Activated CD8-positive, alpha-beta memory T cell treated with anti-CD3 and anti-CD28 coated beads, Interleukin-2, amount 10 ng/mL, durations not matched to agents 7 days and 5 days (primary cell): ENCODE data around the gene METTL26. TPM values are rescaled to one million over a fixed set of nuclear protein-coding genes. Genes with fewer than 3 reads are reported as not detected.
A peak's percentile ranks its signal among the peaks of the same experiment; 100 is the strongest.

Experiments used
- ATAC-seq: fragments of 150-1000 bp; cut with Tn5 transposase; one replicate; pipeline ENCODE4 v1.10.0; 2021; ENCODE audit warnings: moderate library complexity
- CTCF ChIA-PET: fragments of 350-600 bp; sonication (Branson Sonifier 250); formaldehyde crosslinking; loops from one replicate; lab custom pipeline; 2021; ENCODE audit warnings: antibody characterized with exemption; lab: Charles Lee
- DNase-seq: peaks from one replicate; pipeline ENCODE4 v3.0.0-alpha.2; 2020
- H3K27ac Mint-ChIP-seq: one replicate; pipeline ENCODE4 v1.8.0; 2021; ENCODE audit warnings: mild to moderate bottlenecking, mixed read lengths
- H3K27me3 Mint-ChIP-seq: one replicate; pipeline ENCODE4 v1.8.0; 2021; ENCODE audit warnings: mixed read lengths
- H3K36me3 Mint-ChIP-seq: one replicate; pipeline ENCODE4 v1.8.0; 2021; ENCODE audit warnings: mild to moderate bottlenecking, mixed read lengths
- H3K4me1 Mint-ChIP-seq: one replicate; pipeline ENCODE4 v1.8.0; 2021; ENCODE audit warnings: mixed read lengths
- H3K4me3 Mint-ChIP-seq: one replicate; pipeline ENCODE4 v1.8.0; 2021; ENCODE audit warnings: mild to moderate bottlenecking, moderate library complexity, mixed read lengths
- H3K9me3 Mint-ChIP-seq: one replicate; pipeline ENCODE4 v1.8.0; 2022; ENCODE audit warnings: low read depth, mixed read lengths
- total RNA-seq, 2 experiments: library from RNA; stranded (reverse); gene quantifications; one replicate each; pipeline ENCODE4 v1.2.3, GENCODE V29; 2021

METTL26 gene
- total RNA-seq, 2 experiments from 2014 or later: 86.7 to 92.6 TPM

- ATAC-seq (no peak), DNase-seq (no peak)
- Mint-ChIP-seq H3K9me3 (no peaks in the 10 kb centered on the region), H3K4me3 (no peak overlapping the region), H3K27ac (no peak overlapping the region), H3K27me3 (no peaks in the 10 kb centered on the region), H3K4me1 (peaks cover 24% of the 10 kb centered on the region), H3K36me3 (no peaks in the 10 kb centered on the region)
- CTCF ChIA-PET: no interaction called here
Measured at GRCh38 chr16:646679-647172, 10.6 kb upstream of the METTL26 start.

- Mint-ChIP-seq H3K27ac (no peak overlapping the region), H3K4me3 (no peak overlapping the region), H3K36me3 (no peaks in the 10 kb centered on the region), H3K4me1 (peaks cover 24% of the 10 kb centered on the region), H3K27me3 (no peaks in the 10 kb centered on the region), H3K9me3 (no peaks in the 10 kb centered on the region)
- CTCF ChIA-PET: no interaction called here
- ATAC-seq (no peak), DNase-seq (no peak)
Measured at GRCh38 chr16:645852-646678, 10.0 kb upstream of the METTL26 start.

GRCh38 chr16:644556-644955, 8.5 kb upstream of the METTL26 start:
- CTCF ChIA-PET: no interaction called here

GRCh38 chr16:643050-643368, 6.9 kb upstream of the METTL26 start:
- ATAC-seq (no peak), DNase-seq (no peak)
- Mint-ChIP-seq H3K27me3 (no peaks in the 10 kb centered on the region), H3K4me1 (peaks cover 15% of the 10 kb centered on the region), H3K9me3 (no peaks in the 10 kb centered on the region), H3K4me3 (peak overlapping the region; percentile 69), H3K36me3 (no peaks in the 10 kb centered on the region), H3K27ac (no peak overlapping the region)
- CTCF ChIA-PET: interaction anchor here (0.7 to 1.9 kb wide), 3 partner anchors 21 to 43 kb away, joined by 3 to 6 read pairs (median 3); partner anchors contain the start of gene RHOT2

More at GRCh38 chr16:644556-644955, 8.5 kb upstream of the METTL26 start:
- H3K4me3 Mint-ChIP-seq: no peak overlapping the region
- H3K9me3 Mint-ChIP-seq: no peaks in the 10 kb centered on the region
- DNase-seq: no peak
- no peaks in the 10 kb centered on the region for H3K36me3 Mint-ChIP-seq
- H3K27ac Mint-ChIP-seq: peak overlapping the region; percentile 59
- no peaks in the 10 kb centered on the region for H3K27me3 Mint-ChIP-seq
- peaks cover 17% of the 10 kb centered on the region for H3K4me1 Mint-ChIP-seq
- ATAC-seq: no peak

GRCh38 chr16:642189-643049, 6.3 kb upstream of the METTL26 start:
- H3K36me3 Mint-ChIP-seq: no peaks in the 10 kb centered on the region

GRCh38 chr16:641326-642188, 5.5 kb upstream of the METTL26 start, which contains the start of gene MCRIP2:
Gene MCRIP2, plus strand, starts transcription at chr16:641828. Its CDS starts 164 bp downstream, at chr16:641992.
- Mint-ChIP-seq H3K27ac (peak within 1 kb of the TSS; percentile 44), H3K36me3 (no peaks in the 10 kb centered on the region), H3K4me1 (peaks cover 17% of the 10 kb centered on the region), H3K4me3 (peak within 1 kb of the TSS; percentile 69), H3K9me3 (no peaks in the 10 kb centered on the region), H3K27me3 (no peaks in the 10 kb centered on the region)
- DNase-seq (peak; percentile 82), ATAC-seq (peak; percentile 75)
- CTCF ChIA-PET: interaction anchor here (1.0 kb wide), 1 partner anchor 62 kb away, joined by 3 read pairs; no protein-coding TSS in a partner anchor

More at GRCh38 chr16:642189-643049, 6.3 kb upstream of the METTL26 start:
- H3K9me3 Mint-ChIP-seq: no peaks in the 10 kb centered on the region
- H3K27me3 Mint-ChIP-seq: no peaks in the 10 kb centered on the region
- peak overlapping the region; percentile 69 for H3K4me3 Mint-ChIP-seq
- peak; percentile 62 for DNase-seq
- ATAC-seq: peak; percentile 51
- peak overlapping the region; percentile 44 for H3K27ac Mint-ChIP-seq
- peaks cover 14% of the 10 kb centered on the region for H3K4me1 Mint-ChIP-seq
- CTCF ChIA-PET: interaction anchor here (0.7 to 1.9 kb wide), 4 partner anchors 22 to 63 kb away, joined by 3 to 6 read pairs (median 3); partner anchors contain the start of gene RHOT2

GRCh38 chr16:640614-641013, 4.5 kb upstream of the METTL26 start:
- H3K9me3 Mint-ChIP-seq: no peaks in the 10 kb centered on the region
- ATAC-seq: no peak
- no peak overlapping the region for H3K27ac Mint-ChIP-seq
- H3K4me1 Mint-ChIP-seq: peaks cover 17% of the 10 kb centered on the region
- no peaks in the 10 kb centered on the region for H3K36me3 Mint-ChIP-seq
- H3K4me3 Mint-ChIP-seq: peak overlapping the region; percentile 41
- no peaks in the 10 kb centered on the region for H3K27me3 Mint-ChIP-seq
- CTCF ChIA-PET: interaction anchor here (0.7 kb wide), 1 partner anchor 7 kb away, joined by 4 read pairs; no protein-coding TSS in a partner anchor
- DNase-seq: no peak

GRCh38 chr16:638836-639235, 2.7 kb upstream of the METTL26 start:
- CTCF ChIA-PET: interaction anchor here (1.7 kb wide), 1 partner anchor 9 kb away, joined by 7 read pairs; no protein-coding TSS in a partner anchor

GRCh38 chr16:638034-638543, 2.0 kb upstream of the METTL26 start:
- no peak overlapping the region for H3K27ac Mint-ChIP-seq
- no peak overlapping the region for H3K4me3 Mint-ChIP-seq
- DNase-seq (no peak), ATAC-seq (no peak)
- CTCF ChIA-PET: interaction anchor here (1.7 kb wide), 1 partner anchor 10 kb away, joined by 7 read pairs; no protein-coding TSS in a partner anchor
- H3K27me3 Mint-ChIP-seq: no peaks in the 10 kb centered on the region
- no peaks in the 10 kb centered on the region for H3K36me3 Mint-ChIP-seq
- no peaks in the 10 kb centered on the region for H3K9me3 Mint-ChIP-seq
- peaks cover 11% of the 10 kb centered on the region for H3K4me1 Mint-ChIP-seq

More at GRCh38 chr16:638836-639235, 2.7 kb upstream of the METTL26 start:
- Mint-ChIP-seq H3K4me1 (peaks cover 14% of the 10 kb centered on the region), H3K4me3 (no peak overlapping the region), H3K27ac (no peak overlapping the region), H3K36me3 (no peaks in the 10 kb centered on the region), H3K9me3 (no peaks in the 10 kb centered on the region), H3K27me3 (no peaks in the 10 kb centered on the region)
- DNase-seq (no peak), ATAC-seq (no peak)

- H3K27me3 Mint-ChIP-seq: no peaks in the 10 kb centered on the region
- CTCF ChIA-PET: interaction anchor here (1.0 to 1.6 kb wide), 8 partner anchors 11 to 110 kb away, joined by 3 to 6 read pairs (median 4); partner anchors contain the start of genes ANTKMT, CAPN15, STUB1 and WDR24
- H3K27ac Mint-ChIP-seq: peak overlapping the region; percentile 93
- H3K4me3 Mint-ChIP-seq: peak overlapping the region; percentile 83
- H3K9me3 Mint-ChIP-seq: no peaks in the 10 kb centered on the region
- peaks cover 8% of the 10 kb centered on the region for H3K4me1 Mint-ChIP-seq
- ATAC-seq (no peak), DNase-seq (peak; percentile 93)
- H3K36me3 Mint-ChIP-seq: no peaks in the 10 kb centered on the region
Measured at GRCh38 chr16:637081-638018, 1.2 kb upstream of the METTL26 start.

GRCh38 chr16:635573-636205, 416 bp downstream of the METTL26 start:
- Mint-ChIP-seq H3K27ac (no peak overlapping the region), H3K36me3 (no peaks in the 10 kb centered on the region), H3K4me3 (peak overlapping the region; percentile 83), H3K27me3 (no peaks in the 10 kb centered on the region), H3K9me3 (no peaks in the 10 kb centered on the region), H3K4me1 (peaks cover 8% of the 10 kb centered on the region)
- CTCF ChIA-PET: interaction anchor here (0.8 to 1.6 kb wide), 9 partner anchors 29 to 153 kb away, joined by 3 to 4 read pairs (median 3); partner anchors contain the start of genes ANTKMT, CAPN15, CHTF18 and RPUSD1
- ATAC-seq (peak; percentile 4), DNase-seq (no peak)
